ENCODE data around the gene ZNF821. TPM values are rescaled to one million over a fixed set of nuclear protein-coding genes. Genes with fewer than 3 reads are reported as not detected.

The ZNF821 gene
- total RNA-seq (2014; rRNA removed; shearing (Covaris generic)), result 16.8 and 19.8 TPM in 2 replicates

- peaks cover 6% of the 10 kb centered on the region for H3K36me3 ChIP-seq (replicated peaks; ENCODE audit: control insufficient read depth, insufficient read depth, low read length)
- H3K27me3 ChIP-seq (ENCODE audit: control insufficient read depth, insufficient read depth, low read length), result no peaks in the 10 kb centered on the region
- peak; percentile 100 for DNase-seq
- H3K4me3 ChIP-seq (ENCODE audit: insufficient read depth, low read depth, low read length), result peak within 1 kb of the TSS; percentile 79
Measured at GRCh38 chr16:71883849-71884638, at the start of gene ZNF821. Gene ZNF821, minus strand, starts transcription at chr16:71884182. Its CDS starts 4,236 bp downstream, at chr16:71879946.

DNA sequence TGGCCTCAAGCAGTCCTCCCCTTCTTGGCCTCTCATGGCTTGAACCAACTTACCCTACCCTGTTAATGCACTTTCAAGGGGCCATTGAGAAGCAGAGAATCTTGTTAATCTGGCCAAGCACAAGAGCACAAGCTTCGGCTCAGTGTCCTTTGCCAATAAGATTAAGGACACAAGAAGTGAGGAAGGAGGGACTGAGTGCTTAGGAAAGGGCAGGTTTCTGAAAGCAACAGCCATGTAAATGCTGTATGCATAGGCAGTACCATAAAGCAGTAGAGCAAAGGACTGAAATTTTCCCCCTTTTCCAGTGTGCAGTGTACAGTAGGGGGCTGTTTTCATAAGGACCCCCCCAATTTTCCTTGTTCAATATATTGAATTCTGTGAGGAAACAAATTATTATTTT lies 49.0 kb upstream of the ZNF821 start:
- DNase-seq, result no peak
- Histone ChIP-seq H3K4me3 (ENCODE audit: insufficient read depth, low read depth, low read length) (no peak overlapping the region), H3K36me3 (replicated peaks; ENCODE audit: control insufficient read depth, insufficient read depth, low read length) (peaks cover 18% of the 10 kb centered on the region), H3K27me3 (ENCODE audit: control insufficient read depth, insufficient read depth, low read length) (no peaks in the 10 kb centered on the region)

DNA sequence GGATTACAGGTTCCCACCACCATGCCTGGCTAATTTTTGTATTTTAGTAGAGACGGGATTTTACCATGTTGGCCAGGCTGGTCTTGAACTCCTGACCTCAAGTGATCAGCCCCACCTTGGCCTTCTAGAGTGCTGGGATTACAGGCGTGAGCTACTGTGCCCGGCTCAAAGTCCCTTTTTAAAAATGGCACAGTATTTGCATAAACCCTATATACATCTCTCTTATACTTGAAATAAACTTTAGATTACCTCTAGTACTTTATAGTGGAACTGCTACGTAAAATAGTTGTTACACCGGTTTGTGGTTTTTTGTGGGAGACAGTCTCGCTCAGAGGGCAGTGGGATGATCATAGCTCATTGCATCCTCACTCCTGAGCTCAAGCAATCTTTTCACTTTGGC lies 47.6 kb upstream of the ZNF821 start:
- DNase-seq, result no peak
- H3K36me3 ChIP-seq (replicated peaks; ENCODE audit: control insufficient read depth, insufficient read depth, low read length), result peaks cover 25% of the 10 kb centered on the region
- H3K4me3 ChIP-seq (ENCODE audit: insufficient read depth, low read depth, low read length), result no peak overlapping the region

GRCh38 chr16:71931001-71931400 lies 47.0 kb upstream of the ZNF821 start:
- Histone ChIP-seq H3K36me3 (replicated peaks; ENCODE audit: control insufficient read depth, insufficient read depth, low read length) (peaks cover 26% of the 10 kb centered on the region), H3K27me3 (ENCODE audit: control insufficient read depth, insufficient read depth, low read length) (no peaks in the 10 kb centered on the region), H3K4me3 (ENCODE audit: insufficient read depth, low read depth, low read length) (no peak overlapping the region)
- DNase-seq, result no peak

More for the DNA sequence above, 47.6 kb upstream of the ZNF821 start:
- H3K27me3 ChIP-seq (ENCODE audit: control insufficient read depth, insufficient read depth, low read length), result no peaks in the 10 kb centered on the region

DNA sequence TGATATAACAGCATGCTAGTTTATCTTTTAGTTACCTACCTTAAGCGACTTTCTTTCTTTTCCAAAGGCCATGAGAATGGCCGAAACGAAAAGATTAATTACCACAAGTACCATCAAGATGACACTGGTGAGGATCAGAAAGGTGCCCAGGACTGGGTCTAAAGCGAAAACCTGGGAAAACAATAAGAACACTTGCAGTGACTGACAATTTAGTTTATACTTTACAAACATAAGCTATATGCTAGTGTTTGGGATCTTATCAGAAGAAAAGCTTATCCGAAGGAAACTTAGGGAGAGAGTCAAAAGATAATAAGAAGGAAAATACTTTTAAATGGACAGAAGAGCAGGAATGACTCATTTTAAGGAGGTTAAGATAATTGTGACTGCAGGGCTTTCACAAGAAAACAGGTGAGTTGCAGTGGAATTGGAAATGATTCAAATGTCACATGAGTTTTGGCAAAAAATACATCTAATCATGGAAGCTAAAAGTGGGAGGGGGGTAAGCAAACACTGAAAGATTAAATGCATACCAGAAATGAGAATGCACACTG lies 46.1 kb upstream of the ZNF821 start:
- H3K4me3 ChIP-seq (ENCODE audit: insufficient read depth, low read depth, low read length), result no peak overlapping the region
- no peaks in the 10 kb centered on the region for H3K27me3 ChIP-seq (ENCODE audit: control insufficient read depth, insufficient read depth, low read length)
- H3K36me3 ChIP-seq (replicated peaks; ENCODE audit: control insufficient read depth, insufficient read depth, low read length), result peaks cover 28% of the 10 kb centered on the region

GRCh38 chr16:71929048-71929447 lies 45.1 kb upstream of the ZNF821 start:
- no peak for DNase-seq
- no peaks in the 10 kb centered on the region for H3K27me3 ChIP-seq (ENCODE audit: control insufficient read depth, insufficient read depth, low read length)
- no peak overlapping the region for H3K4me3 ChIP-seq (ENCODE audit: insufficient read depth, low read depth, low read length)
- peaks cover 24% of the 10 kb centered on the region for H3K36me3 ChIP-seq (replicated peaks; ENCODE audit: control insufficient read depth, insufficient read depth, low read length)

More for the DNA sequence above, 46.1 kb upstream of the ZNF821 start:
- DNase-seq, result no peak

DNA sequence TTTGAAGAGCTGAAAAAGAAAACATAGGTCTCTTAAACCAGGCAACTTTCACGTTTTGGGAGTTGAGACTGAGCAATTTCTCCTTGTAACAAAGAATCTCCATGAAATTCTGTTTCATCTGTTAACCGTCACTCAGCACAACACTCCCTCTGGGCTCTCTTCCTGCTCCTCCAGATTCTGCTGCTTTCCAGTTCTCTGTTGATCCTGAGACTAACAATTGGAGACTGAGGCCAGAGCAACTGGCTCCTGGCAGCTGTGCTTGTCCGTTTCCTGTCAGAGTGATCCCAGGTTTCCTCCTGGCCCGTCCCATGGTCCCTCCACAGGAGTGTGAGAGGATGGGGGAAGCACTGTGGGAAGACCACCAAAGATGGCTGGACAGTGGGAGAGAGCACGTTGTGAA lies 43.8 kb upstream of the ZNF821 start:
- H3K36me3 ChIP-seq (replicated peaks; ENCODE audit: control insufficient read depth, insufficient read depth, low read length), result peaks cover 34% of the 10 kb centered on the region
- no peak for DNase-seq
- H3K27me3 ChIP-seq (ENCODE audit: control insufficient read depth, insufficient read depth, low read length), result no peaks in the 10 kb centered on the region
- H3K4me3 ChIP-seq (ENCODE audit: insufficient read depth, low read depth, low read length), result no peak overlapping the region

GRCh38 chr16:71927383-71927782 lies 43.4 kb upstream of the ZNF821 start:
- DNase-seq, result no peak
- Histone ChIP-seq H3K27me3 (ENCODE audit: control insufficient read depth, insufficient read depth, low read length) (no peaks in the 10 kb centered on the region), H3K36me3 (replicated peaks; ENCODE audit: control insufficient read depth, insufficient read depth, low read length) (peaks cover 38% of the 10 kb centered on the region), H3K4me3 (ENCODE audit: insufficient read depth, low read depth, low read length) (no peak overlapping the region)

DNA sequence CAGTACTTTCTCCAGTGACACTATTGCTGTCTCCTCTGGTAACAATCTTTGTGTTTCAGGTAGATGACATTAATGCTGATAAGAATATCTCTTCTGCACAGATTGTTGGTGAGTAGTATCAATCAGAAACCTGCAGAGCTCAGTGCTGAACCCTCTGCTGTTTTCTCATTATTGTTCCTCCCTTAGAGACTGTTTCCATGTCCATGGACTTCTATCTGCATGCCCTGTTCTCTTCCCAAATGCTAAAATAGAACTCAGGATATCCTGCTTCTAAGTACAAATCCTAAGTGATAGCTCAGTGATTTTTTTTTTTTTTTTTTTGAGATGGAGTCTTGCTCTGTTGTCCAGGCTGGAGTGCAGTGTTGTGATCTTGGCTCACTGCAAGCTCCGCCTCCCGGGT lies 40.7 kb upstream of the ZNF821 start:
- H3K27me3 ChIP-seq (ENCODE audit: control insufficient read depth, insufficient read depth, low read length), result no peaks in the 10 kb centered on the region
- H3K36me3 ChIP-seq (replicated peaks; ENCODE audit: control insufficient read depth, insufficient read depth, low read length), result peaks cover 59% of the 10 kb centered on the region
- H3K4me3 ChIP-seq (ENCODE audit: insufficient read depth, low read depth, low read length), result no peak overlapping the region
- DNase-seq, result no peak

DNA sequence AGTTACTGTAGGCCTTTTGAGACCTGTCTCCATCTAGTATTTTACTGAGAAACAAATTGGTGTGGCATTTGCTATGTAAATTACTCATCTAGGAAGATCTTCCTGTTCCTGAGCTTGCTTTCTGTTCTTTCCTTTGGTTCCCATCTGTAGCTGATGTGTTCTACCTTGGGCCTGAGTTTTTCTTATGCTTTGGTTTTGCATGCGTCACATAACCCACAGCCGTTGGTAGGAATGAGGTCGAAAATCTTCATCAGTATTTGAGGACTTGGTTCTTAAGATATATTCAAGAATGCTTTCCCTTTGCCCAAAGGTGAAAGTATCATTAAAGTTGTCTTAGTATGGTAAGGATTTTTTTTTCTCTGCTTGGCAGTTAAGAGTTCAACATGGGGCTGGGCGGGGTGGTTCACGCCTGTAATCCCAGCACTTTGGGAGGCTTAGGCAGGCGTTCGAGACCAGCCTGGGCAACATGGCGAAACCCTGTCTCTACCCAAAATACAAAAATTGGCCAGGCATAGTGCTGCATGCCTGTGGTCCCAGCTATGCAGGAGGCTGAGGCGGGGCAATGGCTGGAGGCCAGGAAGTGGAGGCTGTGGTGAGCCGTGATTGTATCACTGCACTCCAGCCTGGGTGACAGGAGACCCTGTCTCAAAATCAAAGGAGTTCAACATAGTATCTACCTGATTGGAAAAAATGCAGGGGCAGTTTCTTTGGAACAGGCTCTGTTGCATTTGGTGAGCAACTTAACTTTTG lies 40.1 kb upstream of the ZNF821 start:
- DNase-seq, result no peak
- Histone ChIP-seq H3K4me3 (ENCODE audit: insufficient read depth, low read depth, low read length) (no peak overlapping the region), H3K36me3 (replicated peaks; ENCODE audit: control insufficient read depth, insufficient read depth, low read length) (peaks cover 63% of the 10 kb centered on the region), H3K27me3 (ENCODE audit: control insufficient read depth, insufficient read depth, low read length) (no peaks in the 10 kb centered on the region)

GRCh38 chr16:71920658-71921057 lies 36.7 kb upstream of the ZNF821 start:
- H3K36me3 ChIP-seq (replicated peaks; ENCODE audit: control insufficient read depth, insufficient read depth, low read length), result peaks cover 56% of the 10 kb centered on the region
- no peaks in the 10 kb centered on the region for H3K27me3 ChIP-seq (ENCODE audit: control insufficient read depth, insufficient read depth, low read length)
- no peak for DNase-seq
- H3K4me3 ChIP-seq (ENCODE audit: insufficient read depth, low read depth, low read length), result no peak overlapping the region

GRCh38 chr16:71919035-71919434 lies 35.1 kb upstream of the ZNF821 start:
- DNase-seq, result no peak
- Histone ChIP-seq H3K36me3 (replicated peaks; ENCODE audit: control insufficient read depth, insufficient read depth, low read length) (peaks cover 51% of the 10 kb centered on the region), H3K27me3 (ENCODE audit: control insufficient read depth, insufficient read depth, low read length) (no peaks in the 10 kb centered on the region), H3K4me3 (ENCODE audit: insufficient read depth, low read depth, low read length) (no peak overlapping the region)

DNA sequence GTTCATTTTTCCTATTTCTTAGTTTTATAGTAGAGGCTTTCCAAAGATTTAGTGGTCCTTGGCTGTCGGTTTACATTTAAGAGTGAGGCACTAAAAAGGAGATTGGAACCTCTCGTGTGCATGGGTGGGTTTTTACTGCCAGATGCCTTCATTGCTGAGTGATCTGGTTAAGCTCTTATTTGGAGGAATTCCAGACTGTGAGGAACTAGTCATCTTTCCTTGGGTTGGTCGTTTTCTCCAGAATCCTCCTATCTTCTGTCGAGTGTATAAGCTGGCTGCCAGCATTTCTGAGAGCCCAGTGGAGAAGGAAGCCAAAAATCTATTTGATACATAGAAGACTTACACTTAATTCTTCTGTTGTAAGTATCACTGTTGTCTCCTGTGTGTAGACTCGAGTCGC lies 33.9 kb upstream of the ZNF821 start:
- H3K36me3 ChIP-seq (replicated peaks; ENCODE audit: control insufficient read depth, insufficient read depth, low read length), result peaks cover 40% of the 10 kb centered on the region
- DNase-seq, result no peak

GRCh38 chr16:71916397-71916920 lies 32.5 kb upstream of the ZNF821 start:
- no peak for DNase-seq
- Histone ChIP-seq H3K36me3 (replicated peaks; ENCODE audit: control insufficient read depth, insufficient read depth, low read length) (peaks cover 28% of the 10 kb centered on the region), H3K4me3 (ENCODE audit: insufficient read depth, low read depth, low read length) (no peak overlapping the region), H3K27me3 (ENCODE audit: control insufficient read depth, insufficient read depth, low read length) (no peaks in the 10 kb centered on the region)

More for the DNA sequence above, 33.9 kb upstream of the ZNF821 start:
- Histone ChIP-seq H3K4me3 (ENCODE audit: insufficient read depth, low read depth, low read length) (no peak overlapping the region), H3K27me3 (ENCODE audit: control insufficient read depth, insufficient read depth, low read length) (no peaks in the 10 kb centered on the region)
